Subcutaneous abdominal adipose tissue (tissue), 5 donors: ENCODE data around the gene GAA.

ENCODE experiments used
- H3K27ac ChIP-seq: one replicate; pipeline ENCODE4 v1.7.0; 2013; ENCODE audit warnings: low read depth, mild to moderate bottlenecking, inconsistent platforms, low read length, moderate library complexity
- H3K27me3 ChIP-seq, 5 donors: one replicate each; pipeline ENCODE4 v1.7.0; 2013; ENCODE audit warnings: low read length in 5 of 5, inconsistent platforms in 1 of 5; ENCODE audit not compliant: control insufficient read depth in 5 of 5, insufficient read depth in 4 of 5
- H3K36me3 ChIP-seq, 5 donors: one replicate each; pipeline ENCODE4 v1.7.0; 2013; ENCODE audit warnings: low read length in 5 of 5; ENCODE audit not compliant: control insufficient read depth in 5 of 5, insufficient read depth in 5 of 5
- H3K4me1 ChIP-seq, 5 donors: one replicate each; pipeline ENCODE4 v1.7.0; 2013; ENCODE audit warnings: low read length in 5 of 5, mild to moderate bottlenecking in 3 of 5, moderate library complexity in 1 of 5; ENCODE audit not compliant: control insufficient read depth in 5 of 5, insufficient read depth in 5 of 5
- H3K4me3 ChIP-seq, 5 donors: one replicate each; pipeline ENCODE4 v1.7.0; 2013; ENCODE audit warnings: low read length in 5 of 5, low read depth in 1 of 5
- H3K9ac ChIP-seq, 5 donors: one replicate each; pipeline ENCODE4 v1.7.0; 2013; ENCODE audit warnings: low read length in 5 of 5, mild to moderate bottlenecking in 4 of 5, moderate library complexity in 3 of 5
- H3K9me3 ChIP-seq, 5 donors: one replicate each; pipeline ENCODE4 v1.7.0; 2013; ENCODE audit warnings: low read length in 5 of 5; ENCODE audit not compliant: control insufficient read depth in 5 of 5
- donor health status: healthy.
- donor health status: healthy.
- donor health status: healthy.
- donor health status: healthy.
- donor health status: healthy.

The GAA gene

GRCh38 chr17:80124351-80124981 lies 23.1 kb downstream of the GAA start:
- Histone ChIP-seq H3K4me1 (no peaks in the 10 kb centered on the region), H3K9ac (no peak overlapping the region), H3K27me3 (peaks cover 0 to 5% (median 3%) of the 10 kb centered on the region in 5 donors), H3K27ac (no peak overlapping the region), H3K9me3 (no peaks in the 10 kb centered on the region), H3K36me3 (peaks cover 0 to 2% (median 1%) of the 10 kb centered on the region in 5 donors), H3K4me3 (no peak overlapping the region)

DNA sequence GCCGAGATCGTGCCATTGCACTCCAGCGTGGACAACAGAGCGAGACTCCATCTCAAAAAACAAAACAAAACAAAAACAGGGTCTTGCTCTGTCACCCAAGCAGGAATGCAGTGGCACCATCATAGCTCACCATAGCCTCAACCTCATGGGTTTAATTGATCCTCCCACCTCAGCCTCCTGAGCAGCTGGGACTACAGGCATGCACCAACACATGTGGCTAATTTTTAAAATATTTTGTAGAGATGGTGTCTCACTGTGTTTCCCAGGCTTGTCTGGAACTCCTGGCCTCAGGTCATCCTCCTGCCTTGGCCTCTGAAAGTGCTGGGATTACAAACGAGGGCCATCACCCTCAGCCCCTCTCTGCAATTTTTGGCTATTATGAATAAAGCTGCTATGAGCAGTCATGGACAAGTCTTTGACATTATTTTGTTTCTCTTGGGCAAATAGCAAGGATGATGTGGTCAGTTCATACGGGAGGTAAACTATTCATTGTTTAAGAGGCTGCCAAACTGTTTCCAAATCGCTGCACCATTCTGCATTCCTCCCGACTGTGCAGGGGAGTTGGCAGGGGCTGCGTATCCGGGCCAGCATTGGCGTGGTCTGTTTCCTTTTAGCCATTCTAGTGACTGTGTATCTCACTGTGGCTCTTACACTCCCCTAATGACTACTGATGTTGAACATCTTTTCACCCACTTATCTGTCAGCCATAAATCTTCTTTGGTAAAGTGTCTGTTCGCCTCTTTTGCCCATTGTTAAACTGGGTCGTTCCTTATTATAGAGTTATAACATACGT lies 24.5 kb downstream of the GAA start:
- Histone ChIP-seq H3K4me3 (no peak overlapping the region), H3K27me3 (peaks cover 0 to 5% (median 3%) of the 10 kb centered on the region in 5 donors), H3K9ac (no peak overlapping the region), H3K36me3 (no peaks in the 10 kb centered on the region), H3K27ac (no peak overlapping the region), H3K4me1 (no peaks in the 10 kb centered on the region), H3K9me3 (no peaks in the 10 kb centered on the region)

GRCh38 chr17:80126449-80126715 lies 25.0 kb downstream of the GAA start:
- Histone ChIP-seq H3K36me3 (no peaks in the 10 kb centered on the region), H3K4me3 (no peak overlapping the region), H3K4me1 (no peaks in the 10 kb centered on the region), H3K9me3 (no peaks in the 10 kb centered on the region), H3K27me3 (peaks cover 0 to 5% (median 3%) of the 10 kb centered on the region in 5 donors), H3K27ac (no peak overlapping the region), H3K9ac (no peak overlapping the region)

DNA sequence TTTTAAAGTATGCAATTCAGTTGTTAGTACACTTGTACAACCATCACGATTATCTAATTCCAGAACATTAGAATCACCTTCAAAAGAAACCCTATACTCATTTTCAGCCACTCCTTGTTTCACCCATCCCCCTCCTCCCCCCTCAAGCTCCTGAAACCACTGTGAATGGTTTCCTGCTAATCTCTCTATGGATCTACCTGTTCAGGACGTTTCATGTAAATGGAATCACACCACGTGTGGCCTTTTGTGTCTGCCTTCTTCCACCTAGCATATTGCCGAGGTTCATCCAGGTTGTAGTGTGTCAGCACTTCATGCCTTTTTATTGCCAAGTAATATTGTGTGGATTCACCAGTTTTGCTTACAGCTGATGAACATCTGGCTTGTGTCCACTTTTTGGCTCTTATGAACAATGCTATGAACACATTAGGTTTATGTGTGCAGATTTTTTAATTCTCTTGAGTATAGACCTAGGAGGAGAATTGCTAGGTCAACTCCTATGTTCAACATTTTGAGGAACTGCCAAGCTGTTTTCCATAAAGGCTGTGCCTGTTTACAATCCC lies 27.7 kb downstream of the GAA start:
- no peaks in the 10 kb centered on the region for H3K9me3 ChIP-seq
- H3K4me3 ChIP-seq: no peak overlapping the region
- H3K36me3 ChIP-seq: peaks cover 0 to 14% (median 11%) of the 10 kb centered on the region in 5 donors
- H3K27me3 ChIP-seq: peaks cover 0 to 5% (median 3%) of the 10 kb centered on the region in 5 donors
- H3K9ac ChIP-seq: no peak overlapping the region
- H3K4me1 ChIP-seq: no peaks in the 10 kb centered on the region
- H3K27ac ChIP-seq: no peak overlapping the region

GRCh38 chr17:80130992-80131391 lies 29.6 kb downstream of the GAA start:
- Histone ChIP-seq H3K27me3 (peaks cover 0 to 3% (median 0%) of the 10 kb centered on the region in 5 donors), H3K27ac (no peak overlapping the region), H3K4me1 (no peaks in the 10 kb centered on the region)

GRCh38 chr17:80132906-80133625 lies 31.7 kb downstream of the GAA start:
- Histone ChIP-seq H3K27me3 (peaks cover 0 to 3% (median 0%) of the 10 kb centered on the region in 5 donors), H3K9ac (no peak overlapping the region), H3K27ac (no peak overlapping the region), H3K36me3 (peaks cover 16 to 53% (median 48%) of the 10 kb centered on the region in 5 donors), H3K4me1 (no peaks in the 10 kb centered on the region), H3K9me3 (no peaks in the 10 kb centered on the region), H3K4me3 (no peak overlapping the region)

More at GRCh38 chr17:80130992-80131391, 29.6 kb downstream of the GAA start:
- Histone ChIP-seq H3K4me3 (no peak overlapping the region), H3K36me3 (peaks cover 7 to 32% (median 27%) of the 10 kb centered on the region in 5 donors), H3K9me3 (no peaks in the 10 kb centered on the region), H3K9ac (no peak overlapping the region)

- Histone ChIP-seq H3K27ac (no peak overlapping the region), H3K9me3 (no peaks in the 10 kb centered on the region), H3K27me3 (peaks cover 0 to 3% (median 0%) of the 10 kb centered on the region in 5 donors), H3K9ac (no peak overlapping the region), H3K4me1 (no peaks in the 10 kb centered on the region), H3K4me3 (no peak overlapping the region), H3K36me3 (peaks cover 16 to 58% (median 53%) of the 10 kb centered on the region in 5 donors)
These were observed 32.2 kb downstream of the GAA start for GRCh38 chr17:80133626-80133970.

- Histone ChIP-seq H3K27me3 (no peaks in the 10 kb centered on the region), H3K4me3 (no peak overlapping the region), H3K27ac (no peak overlapping the region), H3K36me3 (peaks cover 20 to 91% (median 83%) of the 10 kb centered on the region in 5 donors), H3K4me1 (no peaks in the 10 kb centered on the region), H3K9me3 (no peaks in the 10 kb centered on the region), H3K9ac (no peak overlapping the region)
These were observed 35.8 kb downstream of the GAA start for GRCh38 chr17:80137131-80137530.

DNA sequence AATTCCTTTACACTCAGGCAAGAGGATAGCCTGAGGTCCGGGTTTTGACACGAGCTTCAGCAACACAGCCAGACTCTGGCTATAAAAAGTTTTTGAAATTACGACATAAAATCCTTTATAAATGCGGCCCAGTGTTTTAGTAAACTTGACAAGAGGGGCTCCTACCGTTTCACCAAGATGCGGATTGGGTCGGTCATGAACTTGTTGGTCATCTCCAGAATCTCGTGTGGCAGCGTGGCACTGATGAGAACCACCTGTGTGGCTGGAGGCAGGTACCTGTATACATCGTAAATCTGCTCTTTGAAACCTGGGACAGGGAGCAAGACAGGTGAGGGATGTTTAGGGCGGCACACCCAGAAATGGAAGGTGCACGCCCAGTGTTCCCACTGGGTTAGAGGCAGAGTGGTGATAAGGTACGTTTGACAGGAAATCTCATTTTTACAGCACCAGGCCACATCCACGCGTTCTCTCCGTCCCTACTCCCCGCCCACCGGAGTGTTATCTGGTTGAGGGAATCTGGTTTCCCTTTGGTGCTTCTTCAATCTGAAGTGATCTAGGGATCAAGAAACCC lies 37.6 kb downstream of the GAA start:
- Histone ChIP-seq H3K27me3 (no peaks in the 10 kb centered on the region), H3K4me1 (no peaks in the 10 kb centered on the region), H3K9me3 (no peaks in the 10 kb centered on the region), H3K36me3 (peaks cover 20 to 99% (median 91%) of the 10 kb centered on the region in 5 donors), H3K4me3 (no peak overlapping the region), H3K27ac (no peak overlapping the region), H3K9ac (no peak overlapping the region)
